HFF-Myc (cell line): ENCODE data around the gene STK35.

Experiments
- DNase-seq: peaks from one replicate; pipeline ENCODE4 v3.0.0-alpha.2; 2011; ENCODE audit warnings: low read depth; ENCODE audit errors: extremely low read depth
- H3K4me3 ChIP-seq: replicated peaks from 2 replicates; pipeline ENCODE4 v1.5.1; 2011; ENCODE audit warnings: low read depth, mild to moderate bottlenecking, control low read depth, low read length
- CTCF ChIP-seq: IDR thresholded peaks from 2 replicates; pipeline ENCODE4 v1.5.1; 2012; ENCODE audit warnings: mild to moderate bottlenecking, low read depth, low read length, control low read depth; ENCODE audit errors: missing control alignments

The STK35 gene

GRCh38 chr20:2114127-2114959 is 12.7 kb downstream of the STK35 start:
- TF ChIP-seq CTCF = no peak
- H3K4me3 ChIP-seq = no peak overlapping the region
- no peak for DNase-seq

GRCh38 chr20:2114990-2115681 is 13.5 kb downstream of the STK35 start:
- TF ChIP-seq CTCF = no peak
- H3K4me3 ChIP-seq = no peak overlapping the region
- DNase-seq = no peak

- TF ChIP-seq CTCF = no peak
- DNase-seq = no peak
- H3K4me3 ChIP-seq = no peak overlapping the region
These were observed 14.7 kb downstream of the STK35 start for GRCh38 chr20:2116170-2116940.

GRCh38 chr20:2118783-2119182 is 17.2 kb downstream of the STK35 start:
- no peak for TF ChIP-seq CTCF
- DNase-seq = no peak
- H3K4me3 ChIP-seq = no peak overlapping the region

GRCh38 chr20:2122936-2123335 is 21.3 kb downstream of the STK35 start:
- DNase-seq = no peak
- TF ChIP-seq CTCF = no peak
- H3K4me3 ChIP-seq = no peak overlapping the region

- no peak overlapping the region for H3K4me3 ChIP-seq
- no peak for DNase-seq
- no peak for TF ChIP-seq CTCF
These were observed 22.1 kb downstream of the STK35 start for GRCh38 chr20:2123720-2124119.
